Erythroblast (primary cell): Measurements from ENCODE around the gene DLG2.

ENCODE experiments used
- DNase-seq, 2 experiments: peaks; one replicate each; lab custom pipeline; 2025; lab: John Stamatoyannopoulos, UW
- GATA1 ChIP-seq: IDR thresholded peaks from 2 replicates; pipeline ENCODE4 v1.6.1; 2011; ENCODE audit warnings: low read depth, mild to moderate bottlenecking, control low read depth, low read length, moderate library complexity
- POLR2A ChIP-seq: IDR thresholded peaks from 2 replicates; pipeline ENCODE4 v1.6.1; 2011; ENCODE audit warnings: mild to moderate bottlenecking, low read length

The DLG2 gene

GRCh38 chr11:83715927-83716535 is 1911.1 kb downstream of the DLG2 start:
- TF ChIP-seq POLR2A (no peak), GATA1 (no peak)
- no peak for DNase-seq

DNA sequence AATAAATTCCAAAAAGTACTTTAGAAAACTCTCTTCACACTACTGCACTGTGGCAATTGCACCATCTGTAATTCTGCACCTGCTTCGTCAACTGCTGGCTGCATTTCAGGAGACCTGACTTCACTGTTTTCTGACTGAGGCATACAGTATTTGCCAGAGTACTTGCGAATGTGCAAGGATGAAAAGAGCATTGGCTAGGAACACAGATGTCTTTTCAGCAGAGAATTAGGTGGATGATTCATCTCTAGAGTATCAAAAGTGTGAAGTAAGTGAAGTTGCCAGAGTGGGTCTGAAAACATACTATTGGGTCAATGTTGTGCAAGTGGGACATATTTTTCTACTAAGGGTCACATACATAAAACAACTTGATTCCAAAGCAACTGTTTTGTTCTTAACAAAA is 1913.4 kb downstream of the DLG2 start:
- no peak for TF ChIP-seq GATA1
- no peak for TF ChIP-seq POLR2A

GRCh38 chr11:83711106-83711527 is 1916.0 kb downstream of the DLG2 start:
- TF ChIP-seq POLR2A (no peak), GATA1 (no peak)
- no peak for DNase-seq

More for the DNA sequence above, 1913.4 kb downstream of the DLG2 start:
- no peak for DNase-seq

GRCh38 chr11:83709434-83709833 is 1917.7 kb downstream of the DLG2 start:
- DNase-seq, result no peak
- TF ChIP-seq GATA1 (no peak), POLR2A (no peak)

DNA sequence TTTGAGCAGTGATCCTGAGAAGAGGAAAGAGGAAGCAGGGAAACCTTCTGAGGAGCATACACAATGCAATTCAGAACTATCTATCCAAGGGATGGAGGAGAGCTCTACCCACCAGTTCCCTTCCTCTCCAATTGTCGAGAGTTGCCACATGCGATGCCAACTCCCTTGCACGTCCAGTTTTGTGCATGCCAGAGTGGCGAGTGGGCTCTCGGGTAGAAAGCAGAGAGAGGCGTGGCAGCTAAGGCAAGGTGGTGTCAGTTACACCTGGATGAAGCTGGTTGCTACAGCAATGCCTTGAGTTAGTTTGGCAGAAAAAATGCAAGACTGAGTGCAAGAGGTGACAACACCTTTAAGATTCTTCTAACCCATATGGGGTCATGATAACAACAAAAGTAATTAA is 1920.6 kb downstream of the DLG2 start:
- no peak for TF ChIP-seq GATA1
- TF ChIP-seq POLR2A, result no peak
- DNase-seq, result no peak

GRCh38 chr11:83702796-83703195 is 1924.3 kb downstream of the DLG2 start:
- no peak for TF ChIP-seq GATA1
- TF ChIP-seq POLR2A, result no peak
- DNase-seq, result no peak

GRCh38 chr11:83697518-83697917 is 1929.6 kb downstream of the DLG2 start:
- TF ChIP-seq POLR2A (no peak), GATA1 (no peak)
- no peak for DNase-seq

DNA sequence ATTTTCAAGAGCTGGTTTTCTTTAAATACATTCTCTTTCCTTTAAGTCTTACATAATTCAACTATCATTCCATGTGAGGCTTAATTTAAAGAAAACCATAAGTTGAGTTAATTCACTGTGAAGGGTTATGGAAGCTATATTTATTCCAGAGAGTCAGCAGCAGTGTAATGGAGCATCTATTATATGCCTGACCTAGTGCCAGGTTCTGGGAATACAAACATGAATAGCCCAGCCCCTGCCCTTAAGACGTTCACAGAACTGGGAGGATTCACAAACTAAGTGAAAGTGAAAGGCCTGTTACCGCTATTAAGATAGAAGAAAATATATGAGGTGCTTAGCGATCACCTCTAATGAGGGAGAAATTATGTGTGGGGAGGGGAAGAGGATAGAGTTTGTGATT is 1932.1 kb downstream of the DLG2 start:
- no peak for DNase-seq
- no peak for TF ChIP-seq POLR2A
- TF ChIP-seq GATA1, result no peak

- no peak for DNase-seq
- no peak for TF ChIP-seq GATA1
- no peak for TF ChIP-seq POLR2A
These were observed 1932.8 kb downstream of the DLG2 start for GRCh38 chr11:83694191-83694910.

- no peak for DNase-seq
- TF ChIP-seq POLR2A, result no peak
- no peak for TF ChIP-seq GATA1
These were observed 1933.7 kb downstream of the DLG2 start for GRCh38 chr11:83693306-83693992.

GRCh38 chr11:83692675-83693074 is 1934.5 kb downstream of the DLG2 start:
- TF ChIP-seq POLR2A (no peak), GATA1 (no peak)
- DNase-seq, result no peak

- no peak for DNase-seq
- TF ChIP-seq POLR2A, result no peak
- no peak for TF ChIP-seq GATA1
These were observed 1935.6 kb downstream of the DLG2 start for GRCh38 chr11:83691451-83691950.

GRCh38 chr11:83689144-83689780 is 1937.9 kb downstream of the DLG2 start:
- no peak for DNase-seq
- no peak for TF ChIP-seq POLR2A
- TF ChIP-seq GATA1, result no peak
